DMS53 treated with DMSO at 0.1 percent for 48 hours (cell line): ENCODE measurements around the gene FAM193A.
A peak's percentile ranks its signal among the peaks of the same experiment; 100 is the strongest.
"Not testable (repeated sequence)": the region's sequence is repeated elsewhere in the genome, so short reads cannot be mapped to it uniquely, and the experiment has no call there.

ENCODE experiments used
- DNase-seq: peaks from one replicate; lab custom pipeline; 2025; ENCODE audit not compliant: unreplicated experiment; lab: John Stamatoyannopoulos, UW

FAM193A gene

DNA sequence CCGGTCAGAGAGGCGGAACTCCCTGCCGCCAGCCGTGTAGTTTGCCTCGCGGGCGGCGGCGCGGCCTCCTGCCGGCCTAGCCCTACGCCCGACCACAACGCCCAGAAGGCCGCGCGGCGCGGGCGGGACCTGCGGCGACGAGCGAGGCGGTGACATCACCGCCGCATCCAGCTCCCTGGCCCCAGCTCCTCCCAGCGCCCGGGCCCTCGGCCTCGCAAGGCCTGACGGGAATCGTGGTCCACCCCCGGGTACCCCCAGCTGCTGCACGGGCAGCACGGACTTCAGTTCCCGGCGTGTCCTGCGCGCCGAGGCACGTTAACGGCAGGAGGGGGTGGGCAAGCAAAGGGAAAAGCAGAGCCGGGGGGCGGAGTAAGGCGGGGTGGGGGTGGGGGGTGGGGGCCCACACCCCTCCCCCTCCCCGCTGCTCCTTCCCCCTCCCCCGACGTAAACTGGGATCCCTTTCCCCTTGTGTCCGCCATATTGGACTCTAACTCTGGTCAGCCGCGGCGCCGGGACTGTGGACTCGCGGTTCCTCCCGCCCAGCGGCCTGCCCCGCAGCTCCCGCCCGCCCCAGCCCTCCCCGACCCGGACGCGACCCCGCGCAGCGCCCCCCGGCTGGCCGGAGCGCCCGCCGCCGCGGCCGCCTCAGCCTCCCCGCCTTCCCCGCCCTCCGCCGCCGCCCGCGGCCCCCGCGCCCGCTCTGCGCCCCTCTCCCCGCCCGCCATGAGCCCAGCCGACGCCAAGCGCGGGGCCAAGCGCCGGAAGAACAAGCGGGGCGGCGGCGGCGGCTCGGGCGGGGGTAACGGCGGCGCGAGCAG lies at the start of gene FAM193A:
TSS of gene FAM193A (plus strand) at position 455 of the 818 bp plus-strand sequence. CDS start at position 724, 269 bp downstream.
- DNase-seq, result peak; percentile 99

DNA sequence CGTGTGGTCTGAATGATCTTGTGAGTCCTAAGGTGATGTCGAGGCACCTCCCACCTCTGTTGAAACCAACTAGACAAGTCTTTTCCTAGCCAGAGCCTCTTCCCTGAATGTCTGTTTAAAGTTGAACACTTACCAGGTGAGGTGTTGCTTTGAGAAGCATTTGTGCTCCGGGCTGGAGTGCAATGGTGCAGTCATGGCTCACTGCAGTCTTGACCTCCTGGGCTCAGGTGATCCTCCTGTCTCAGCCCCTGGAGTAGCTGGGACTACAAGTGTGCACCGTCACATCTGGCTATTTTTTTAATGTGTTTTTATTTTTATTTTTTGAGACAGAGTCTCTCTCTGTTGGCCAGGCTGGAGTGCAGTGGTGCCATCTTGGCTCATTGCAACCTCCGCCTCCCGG lies 49.5 kb upstream of the FAM193A start:
- DNase-seq, result no peak

DNA sequence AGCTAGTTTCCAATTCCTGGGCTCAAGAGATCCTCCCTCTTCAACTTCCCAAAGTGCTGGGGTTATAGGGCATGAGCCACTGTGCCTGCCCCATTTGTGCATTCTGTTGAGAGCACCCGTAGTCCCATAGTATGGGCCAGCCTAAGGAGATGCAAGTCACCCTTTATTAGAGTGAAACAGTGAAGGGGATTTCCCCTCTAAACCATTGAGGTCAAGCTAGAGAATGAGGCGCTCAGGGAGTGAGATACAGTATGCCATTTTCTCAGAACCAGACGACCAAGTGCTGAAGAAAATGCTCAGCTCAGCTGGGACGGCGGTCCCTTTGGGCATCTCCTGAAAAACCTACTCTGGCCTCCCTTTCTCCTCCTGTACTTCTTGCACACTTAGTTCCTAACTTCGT lies 48.8 kb upstream of the FAM193A start:
- DNase-seq, result no peak

GRCh38 chr4:2489081-2489805 lies 47.2 kb upstream of the FAM193A start:
- DNase-seq, result no peak

GRCh38 chr4:2489841-2490552 lies 46.5 kb upstream of the FAM193A start:
- DNase-seq, result no peak

- DNase-seq, result no peak
Observed at GRCh38 chr4:2492970-2493369, 43.5 kb upstream of the FAM193A start.

DNA sequence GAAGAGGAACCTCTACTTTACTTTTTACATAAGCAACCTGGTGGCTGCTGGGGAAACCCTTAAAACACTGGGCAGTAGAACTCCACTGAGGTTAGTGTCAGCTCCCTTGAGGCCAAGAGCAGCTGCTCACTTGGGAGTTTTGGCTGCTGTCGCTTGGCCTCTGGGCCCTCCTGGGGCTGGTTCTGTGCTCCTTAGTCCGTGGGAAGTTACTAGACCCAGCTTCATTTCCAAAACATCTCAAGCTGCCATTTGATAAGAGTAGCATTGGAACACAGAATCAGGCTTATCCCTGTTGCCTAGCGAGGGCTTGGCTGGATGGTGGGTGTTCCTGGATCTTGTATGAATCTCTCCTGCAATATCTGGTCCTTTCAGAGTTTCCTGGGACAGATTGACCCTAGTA lies 41.5 kb upstream of the FAM193A start:
- no peak for DNase-seq

GRCh38 chr4:2497324-2497723 lies 39.1 kb upstream of the FAM193A start:
- DNase-seq, result no peak

DNA sequence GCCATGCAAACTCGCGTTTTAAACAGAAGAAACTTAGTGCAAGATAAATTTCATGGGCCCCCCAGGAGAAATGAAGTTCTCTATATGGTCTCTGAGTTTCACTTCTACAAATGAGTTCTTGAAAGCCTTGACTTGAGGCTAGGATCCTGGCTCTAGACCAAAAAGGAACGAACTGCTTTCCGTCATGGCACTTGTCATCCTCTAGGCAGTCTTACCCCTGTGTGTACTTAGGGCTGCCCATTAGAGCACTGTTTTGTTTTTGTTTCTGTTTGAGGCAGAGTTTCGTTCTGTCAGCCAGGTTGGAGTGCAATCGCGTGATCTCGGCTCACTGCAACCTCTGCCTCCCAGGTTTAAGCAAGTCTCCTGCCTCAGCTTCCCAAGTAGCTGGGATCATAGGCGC lies 38.5 kb upstream of the FAM193A start:
- DNase-seq, result no peak

GRCh38 chr4:2500547-2500946 lies 35.9 kb upstream of the FAM193A start:
- DNase-seq, result no peak

GRCh38 chr4:2501034-2501594 lies 35.3 kb upstream of the FAM193A start:
- no peak for DNase-seq

DNA sequence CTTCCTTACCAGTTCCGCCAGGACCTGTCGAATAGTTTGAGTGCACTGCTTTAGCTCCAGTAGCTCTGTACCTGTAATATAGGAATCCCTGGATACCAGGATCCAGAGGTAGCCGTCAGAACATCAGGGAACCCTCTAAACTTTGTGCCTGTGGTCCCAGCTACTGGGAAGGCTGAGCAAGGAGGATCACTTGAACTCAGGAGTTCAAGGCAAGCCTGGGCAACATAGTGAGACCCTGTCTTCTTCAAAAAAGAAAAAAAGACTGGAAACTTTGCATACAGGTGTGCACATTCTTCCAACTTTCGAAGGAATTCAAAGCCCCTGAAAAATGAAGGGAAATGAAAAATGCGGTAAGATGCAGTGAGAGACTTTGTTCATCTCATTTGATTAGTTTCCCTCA lies 32.6 kb upstream of the FAM193A start:
- DNase-seq, result no peak

- no peak for DNase-seq
Observed at GRCh38 chr4:2507259-2507658, 29.2 kb upstream of the FAM193A start.

DNA sequence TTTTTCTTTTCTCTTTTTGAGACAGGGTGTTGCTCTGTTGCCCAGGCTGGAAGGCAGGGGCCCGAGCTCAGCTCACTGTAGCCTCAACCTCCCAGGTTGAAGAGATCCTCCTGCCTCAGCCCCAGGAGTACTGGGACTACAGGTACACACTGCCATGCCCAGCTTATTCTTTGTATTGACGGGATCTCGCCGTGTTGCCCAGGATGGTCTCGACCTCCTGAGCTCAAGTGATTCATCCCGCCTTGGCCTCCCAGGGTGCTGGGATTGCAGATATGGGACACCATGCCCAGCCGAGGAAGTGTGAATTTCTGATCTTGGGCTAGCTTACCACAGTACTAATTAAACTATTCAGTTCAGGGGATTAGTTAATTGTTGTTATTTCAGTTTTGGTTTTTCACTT lies 28.6 kb upstream of the FAM193A start:
- DNase-seq, result no peak

GRCh38 chr4:2510351-2511259 lies 25.8 kb upstream of the FAM193A start:
- no peak for DNase-seq

GRCh38 chr4:2511645-2512131 lies 24.8 kb upstream of the FAM193A start:
- DNase-seq, result no peak

DNA sequence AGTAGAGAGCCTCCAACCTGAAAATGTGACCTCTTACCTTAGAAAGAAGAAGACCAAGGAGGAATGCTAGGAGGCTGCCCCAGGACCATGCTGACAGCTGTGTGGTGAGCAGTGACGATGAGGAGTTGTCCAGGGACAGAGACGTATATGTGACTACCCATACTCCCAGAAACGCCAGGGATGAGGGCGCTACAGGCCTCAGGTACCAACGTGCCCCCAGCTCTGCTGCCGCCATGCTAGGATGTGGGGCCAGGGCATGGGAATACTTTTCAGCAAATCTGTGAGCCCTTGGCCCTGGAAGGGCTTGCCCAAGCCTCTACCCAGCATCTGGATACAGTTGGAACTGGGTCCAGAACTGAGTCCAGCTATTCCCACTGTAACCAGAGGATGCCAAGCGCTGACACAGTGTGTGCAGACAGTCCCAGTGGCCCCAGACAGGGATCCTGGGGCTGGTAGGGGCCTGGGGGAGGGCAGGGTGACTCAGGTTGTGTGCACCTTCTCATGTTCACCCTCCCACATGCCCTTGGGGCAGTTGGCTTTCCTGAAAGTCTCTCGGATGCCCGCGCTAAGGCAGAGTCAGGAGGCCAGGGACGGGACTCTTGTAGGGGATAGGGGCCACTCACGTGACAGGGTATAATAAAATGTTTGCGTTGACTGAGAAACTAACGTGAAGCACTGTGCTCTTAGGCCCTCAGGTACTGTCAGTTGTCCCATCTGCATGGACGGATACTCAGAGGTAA lies 23.9 kb upstream of the FAM193A start:
- DNase-seq, result no peak

DNA sequence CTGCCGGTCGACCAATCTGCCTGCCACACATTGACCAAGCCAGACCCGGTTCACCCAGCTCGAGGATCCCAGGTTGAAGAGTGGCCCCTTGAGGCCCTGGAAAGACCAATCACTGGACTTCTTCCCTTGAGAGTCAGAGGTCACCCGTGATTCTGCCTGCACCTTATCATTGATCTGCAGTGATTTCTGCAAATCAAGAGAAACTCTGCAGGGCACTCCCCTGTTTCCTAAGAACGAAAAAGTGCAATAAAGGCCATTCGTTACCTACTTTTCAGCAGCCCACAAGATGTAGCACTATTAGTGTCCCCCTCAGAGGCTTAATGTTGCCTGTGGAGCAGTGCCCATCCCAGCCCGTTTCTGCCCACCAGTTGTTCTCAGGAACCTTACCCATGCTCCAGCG lies 22.3 kb upstream of the FAM193A start:
- not testable (repeated sequence) for DNase-seq

GRCh38 chr4:2514944-2515343 lies 21.5 kb upstream of the FAM193A start:
- DNase-seq, result not testable (repeated sequence)
